Glutamatergic neuron (in vitro differentiated cells): ENCODE measurements around the gene RASSF8. TPM values are rescaled to one million over a fixed set of nuclear protein-coding genes. Genes with fewer than 3 reads are reported as not detected.
A peak's percentile ranks its signal among the peaks of the same experiment; 100 is the strongest.

Experiments used
- DNase-seq: peaks from one replicate; pipeline ENCODE4 v3.0.0; 2022
- H3K27ac Mint-ChIP-seq: one replicate; pipeline ENCODE4 v1.8.0; 2020; ENCODE audit warnings: mild to moderate bottlenecking, mixed read lengths, inconsistent platforms; ENCODE audit not compliant: unreplicated experiment
- H3K27me3 Mint-ChIP-seq: one replicate; pipeline ENCODE4 v1.8.0; 2020; ENCODE audit warnings: mild to moderate bottlenecking, moderate library complexity, mixed read lengths, inconsistent platforms; ENCODE audit not compliant: unreplicated experiment
- H3K36me3 Mint-ChIP-seq: one replicate; pipeline ENCODE4 v1.8.0; 2020; ENCODE audit warnings: mild to moderate bottlenecking, mixed read lengths, inconsistent platforms; ENCODE audit not compliant: unreplicated experiment
- H3K4me1 Mint-ChIP-seq: one replicate; pipeline ENCODE4 v1.8.0; 2020; ENCODE audit warnings: mild to moderate bottlenecking, low read depth, mixed read lengths, inconsistent platforms; ENCODE audit not compliant: unreplicated experiment
- H3K4me3 Mint-ChIP-seq: one replicate; pipeline ENCODE4 v1.8.0; 2020; ENCODE audit warnings: mild to moderate bottlenecking, mixed read lengths, inconsistent platforms; ENCODE audit not compliant: unreplicated experiment
- H3K9me3 Mint-ChIP-seq: one replicate; pipeline ENCODE4 v1.8.0; 2020; ENCODE audit warnings: mild to moderate bottlenecking, moderate library complexity, mixed read lengths, inconsistent platforms; ENCODE audit not compliant: unreplicated experiment
- CTCF ChIP-seq: fragments of 200-600 bp; sonication (generic); IDR thresholded peaks from one replicate; pipeline ENCODE4 v1.5.0; 2021; ENCODE audit not compliant: partially characterized antibody, unreplicated experiment
- total RNA-seq: library from RNA; stranded (reverse); fragmentation: NEBNext Ultra II Directional; extraction: Animal tissue kit (Norgen Biotek cat#: 25700); gene quantifications from one replicate; pipeline ENCODE4 v1.2.1, GENCODE V29; 2021; ENCODE audit not compliant: unreplicated experiment

The RASSF8 gene
- total RNA-seq, 1 donor from 2014 or later, result 41.3 TPM

GRCh38 chr12:26017484-26018211 lies 59.2 kb downstream of the RASSF8 start:
- Mint-ChIP-seq H3K9me3 (no peaks in the 10 kb centered on the region), H3K36me3 (no peaks in the 10 kb centered on the region), H3K4me1 (peaks cover 14% of the 10 kb centered on the region), H3K27ac (no peak overlapping the region), H3K4me3 (no peak overlapping the region), H3K27me3 (no peaks in the 10 kb centered on the region)
- DNase-seq, result peak; percentile 30
- peak; percentile 37 for TF ChIP-seq CTCF

DNA sequence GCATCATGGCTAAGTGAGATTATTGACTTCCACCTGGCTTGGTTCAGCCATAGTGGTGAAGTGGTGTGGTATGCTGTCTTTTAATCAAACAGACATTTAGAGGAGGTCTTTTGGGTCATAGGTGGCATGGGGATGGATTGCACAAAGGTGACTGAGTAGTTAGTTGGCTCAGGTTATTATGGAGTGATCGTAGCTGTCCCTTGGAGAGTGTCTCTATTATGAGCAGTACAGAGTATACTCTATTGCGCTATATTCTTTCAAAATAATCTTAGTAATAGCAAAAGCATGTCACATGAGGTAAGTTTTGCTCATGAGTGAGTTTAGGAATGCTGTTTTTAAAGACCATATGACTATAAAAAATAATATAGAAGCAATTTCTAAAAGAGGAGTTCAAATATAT lies 60.4 kb downstream of the RASSF8 start:
- Mint-ChIP-seq H3K36me3 (no peaks in the 10 kb centered on the region), H3K27ac (no peak overlapping the region), H3K4me3 (no peak overlapping the region), H3K9me3 (no peaks in the 10 kb centered on the region), H3K4me1 (peaks cover 14% of the 10 kb centered on the region), H3K27me3 (no peaks in the 10 kb centered on the region)
- TF ChIP-seq CTCF, result no peak
- no peak for DNase-seq

DNA sequence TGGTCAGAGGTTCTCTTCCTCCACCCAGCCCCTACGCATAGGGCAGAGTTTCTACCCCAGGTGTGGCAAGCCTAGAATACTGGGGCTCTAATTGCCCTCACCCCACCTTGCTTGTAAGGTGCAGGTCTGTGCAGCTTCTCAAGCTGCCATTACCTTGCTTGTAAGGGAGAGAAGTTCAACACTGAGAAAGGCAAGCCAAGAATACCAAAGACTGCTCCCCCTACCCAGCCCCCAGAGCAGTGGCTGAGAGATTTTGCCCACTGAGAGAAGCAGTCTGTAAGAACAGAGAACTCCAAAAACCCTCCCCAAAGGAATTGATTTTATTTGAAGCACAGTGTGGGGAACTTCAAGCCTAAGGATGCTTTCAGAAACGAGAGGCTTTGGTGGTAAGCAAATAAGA lies 63.1 kb downstream of the RASSF8 start:
- no peak for DNase-seq
- H3K4me1 Mint-ChIP-seq, result peaks cover 14% of the 10 kb centered on the region
- H3K4me3 Mint-ChIP-seq, result no peak overlapping the region
- no peak overlapping the region for H3K27ac Mint-ChIP-seq
- no peaks in the 10 kb centered on the region for H3K27me3 Mint-ChIP-seq
- H3K9me3 Mint-ChIP-seq, result no peaks in the 10 kb centered on the region
- no peaks in the 10 kb centered on the region for H3K36me3 Mint-ChIP-seq
- no peak for TF ChIP-seq CTCF

- Mint-ChIP-seq H3K36me3 (no peaks in the 10 kb centered on the region), H3K4me3 (no peak overlapping the region), H3K4me1 (peaks cover 11% of the 10 kb centered on the region), H3K27me3 (no peaks in the 10 kb centered on the region), H3K27ac (no peak overlapping the region), H3K9me3 (peaks cover 2% of the 10 kb centered on the region)
- no peak for DNase-seq
- TF ChIP-seq CTCF, result no peak
These were observed 63.6 kb downstream of the RASSF8 start for GRCh38 chr12:26022043-26022442.

- Mint-ChIP-seq H3K27me3 (peaks cover 2% of the 10 kb centered on the region), H3K9me3 (peaks cover 5% of the 10 kb centered on the region), H3K27ac (peak overlapping the region; percentile 88), H3K36me3 (no peaks in the 10 kb centered on the region), H3K4me3 (no peak overlapping the region), H3K4me1 (peaks cover 23% of the 10 kb centered on the region)
- no peak for DNase-seq
- TF ChIP-seq CTCF, result no peak
These were observed 68.2 kb downstream of the RASSF8 start for GRCh38 chr12:26026713-26027112.
